ENCODE data around the gene C1GALT1.

DNA sequence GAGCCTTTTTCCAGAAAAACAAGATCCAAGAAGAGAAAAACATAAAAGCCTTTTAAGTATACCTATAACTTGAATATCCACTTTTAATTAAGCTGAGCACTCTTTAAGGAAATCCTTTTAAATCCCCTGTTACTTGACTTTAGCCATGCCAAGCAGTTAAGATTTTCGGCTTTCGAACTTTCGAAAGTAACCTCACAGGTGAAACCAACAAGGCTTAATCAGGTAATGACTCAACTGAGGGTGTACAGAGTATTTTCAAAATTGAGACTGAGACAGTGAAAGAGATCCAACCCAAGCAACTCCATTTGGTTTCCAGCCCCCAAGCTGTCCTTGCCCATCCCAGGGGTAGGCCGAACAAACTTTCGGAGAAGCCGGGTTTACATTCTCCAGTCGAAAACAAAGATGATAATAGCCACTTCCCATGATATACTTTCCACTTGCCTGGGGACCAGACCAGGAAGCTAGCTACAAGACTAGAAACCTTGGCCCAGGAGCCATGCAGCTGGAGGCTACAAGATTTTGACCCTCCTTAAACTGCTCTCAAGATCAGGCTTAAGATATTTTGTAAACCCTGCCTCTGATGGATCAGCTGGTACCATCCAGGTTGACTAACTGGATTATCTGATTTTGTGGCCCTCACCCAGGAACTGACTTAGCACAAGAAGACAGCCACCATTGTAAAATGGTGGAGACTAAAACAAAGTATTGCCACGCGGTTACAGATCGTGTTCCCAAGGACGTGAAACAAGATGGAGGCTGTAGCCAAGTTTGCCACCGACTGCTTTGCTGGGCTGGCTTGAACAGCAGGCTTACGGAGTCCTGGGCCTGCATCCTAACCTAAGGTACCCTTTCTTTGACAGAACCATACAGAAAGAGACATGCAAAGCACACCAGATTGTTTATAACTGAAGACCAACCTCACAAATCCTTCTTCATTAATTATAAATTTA lies 32.3 kb downstream of the C1GALT1 start:
- TF ChIP-seq POLR2AphosphoS5 (IDR thresholded peaks at IDR 0.05; ENCODE audit: borderline replicate concordance, low read depth, low read length) (no peak), EZH2 (IDR thresholded peaks at IDR 0.05) (no peak), FOXP2 (optimal IDR thresholded peaks at IDR 0.05; ENCODE audit: control extremely low read depth, extremely low read length, insufficient read depth) (no peak)
